GM21360 (cell line): ENCODE measurements around the gene C1QB.
"Not testable (repeated sequence)": the region's sequence is repeated elsewhere in the genome, so short reads cannot be mapped to it uniquely, and the experiment has no call there.

Experiments
- ATAC-seq: cut with Tn5 transposase; IDR thresholded peaks from one replicate; pipeline ENCODE4 v1.9.1; 2021; ENCODE audit warnings: mild to moderate bottlenecking, moderate library complexity; ENCODE audit not compliant: unreplicated experiment

C1QB gene

DNA sequence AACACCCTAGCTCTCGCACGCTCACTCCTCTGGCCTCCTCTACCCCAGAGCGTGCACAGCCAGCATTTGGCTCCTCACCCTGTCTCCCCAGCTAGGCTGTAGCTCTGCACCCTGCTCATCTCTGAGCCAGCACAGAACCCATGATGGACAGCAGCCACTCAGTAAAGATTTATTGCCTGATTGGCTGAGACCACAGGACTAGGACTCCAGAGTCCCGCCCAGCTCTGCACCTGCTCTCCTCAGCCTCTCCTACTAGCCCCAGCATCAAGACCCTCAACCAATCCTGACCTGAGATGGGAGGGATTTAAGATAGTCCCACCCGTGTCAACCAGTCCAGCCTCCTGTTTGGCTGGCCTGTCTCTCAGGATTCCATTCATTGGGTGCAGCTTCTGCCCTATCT lies 9.3 kb downstream of the C1QB start:
- ATAC-seq, result no peak

DNA sequence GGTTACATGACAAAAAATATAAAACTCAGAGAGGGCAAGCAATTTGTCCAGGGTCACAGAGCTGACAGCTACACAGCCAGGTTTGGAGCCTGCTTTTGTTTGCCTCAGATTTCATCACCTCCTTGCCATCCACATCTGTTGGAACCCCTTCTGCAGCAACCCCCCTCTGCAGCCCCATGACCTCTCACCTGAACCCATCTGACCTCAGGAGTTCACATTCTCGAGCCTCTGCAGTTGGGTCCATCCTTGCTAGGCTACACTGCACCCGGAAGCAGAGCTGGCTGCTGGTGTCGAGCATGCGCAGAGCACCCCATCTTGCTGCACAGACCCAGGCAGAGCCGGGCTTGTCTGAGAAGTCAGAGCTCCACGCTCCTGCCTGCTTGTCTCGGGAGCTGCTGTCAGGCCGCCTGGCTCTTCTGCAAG lies 10.0 kb downstream of the C1QB start:
- ATAC-seq, result no peak

DNA sequence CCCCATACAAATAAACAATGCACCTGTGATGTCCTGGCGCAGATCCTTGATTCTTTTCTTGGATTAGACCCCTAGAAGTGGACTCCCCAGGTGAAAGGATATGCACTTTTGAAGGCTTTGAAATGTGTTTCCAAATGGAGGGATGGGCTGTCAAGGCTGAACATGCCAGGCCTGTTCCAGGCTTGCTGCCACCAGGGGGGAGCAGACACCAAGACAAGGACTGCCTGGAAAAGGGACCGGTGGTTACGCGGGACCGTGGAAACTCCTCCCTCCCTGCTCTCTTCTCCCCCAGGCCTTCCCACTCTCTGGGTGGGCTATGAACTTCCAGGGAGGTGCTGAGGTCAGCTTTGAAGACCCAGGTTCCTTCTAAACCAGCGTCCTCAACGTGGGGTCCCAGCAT lies 12.7 kb downstream of the C1QB start:
- ATAC-seq, result no peak

DNA sequence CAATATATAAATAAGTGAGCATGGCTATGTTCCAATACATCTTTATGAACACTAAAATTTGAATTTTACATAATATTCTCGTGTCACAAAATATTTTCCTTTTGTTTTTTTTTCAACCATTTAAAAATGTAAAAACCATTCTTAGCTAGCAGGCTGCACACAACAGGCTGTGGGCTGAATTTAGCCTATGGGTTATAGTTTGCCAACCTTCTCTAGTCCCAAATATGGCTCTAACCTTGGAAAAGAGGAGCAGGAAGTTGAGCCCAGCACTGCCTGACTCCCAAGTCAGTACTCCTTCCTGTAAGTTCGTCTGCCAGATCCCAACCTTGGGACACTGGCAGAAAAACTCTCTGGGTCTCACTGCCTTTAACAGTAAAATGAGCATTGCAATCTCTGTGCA lies 13.4 kb downstream of the C1QB start:
- ATAC-seq, result no peak

DNA sequence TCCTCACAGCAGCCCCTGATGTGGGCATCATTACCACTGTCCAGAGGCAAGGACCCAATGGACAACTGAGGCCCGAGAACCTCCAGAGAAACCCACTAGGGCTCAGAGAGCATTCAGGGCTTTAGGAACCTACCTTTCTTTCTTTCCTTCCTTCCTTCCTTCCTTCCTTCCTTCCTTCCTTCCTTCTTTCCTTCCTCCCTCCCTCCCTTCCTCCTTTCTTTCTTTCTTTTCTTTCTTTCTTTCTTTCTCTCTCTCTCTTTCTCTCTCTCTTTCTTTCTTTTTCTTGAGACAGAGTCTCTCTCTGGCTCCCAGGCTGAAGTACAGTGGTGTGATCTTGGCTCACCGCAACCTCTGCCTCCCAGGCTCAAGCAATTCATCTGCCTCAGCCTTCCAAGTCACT lies 15.8 kb downstream of the C1QB start:
- ATAC-seq, result not testable (repeated sequence)

DNA sequence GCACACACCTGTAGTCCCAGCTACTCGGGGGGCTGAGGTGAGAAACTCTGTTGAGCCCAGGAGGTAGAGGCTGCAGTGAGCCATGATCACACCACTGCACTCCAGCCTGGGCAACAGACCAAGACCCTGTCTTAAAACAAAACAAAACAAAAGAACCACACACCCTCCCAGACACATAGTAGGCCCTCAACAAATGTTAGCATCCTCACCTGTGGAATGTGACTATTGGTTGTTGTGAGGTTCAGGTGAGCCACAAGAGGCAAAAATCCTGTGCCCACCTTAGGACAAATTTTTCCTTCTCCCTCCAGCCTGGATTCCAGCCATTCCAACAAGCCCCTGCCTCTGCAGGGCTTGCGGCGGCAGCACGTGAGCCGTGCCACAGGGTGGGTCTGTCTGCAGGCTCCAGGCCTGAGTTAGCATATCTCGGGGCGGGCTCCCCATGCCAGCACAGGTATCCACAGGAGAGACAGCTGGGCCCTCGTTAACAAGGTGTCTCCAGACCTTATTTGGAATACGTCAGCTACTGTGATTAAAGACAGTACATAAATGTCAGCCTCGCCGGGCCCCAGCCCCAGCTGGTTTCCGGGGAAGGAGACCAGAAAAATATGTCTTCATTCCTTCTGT lies 17.4 kb downstream of the C1QB start:
- ATAC-seq, result no peak

DNA sequence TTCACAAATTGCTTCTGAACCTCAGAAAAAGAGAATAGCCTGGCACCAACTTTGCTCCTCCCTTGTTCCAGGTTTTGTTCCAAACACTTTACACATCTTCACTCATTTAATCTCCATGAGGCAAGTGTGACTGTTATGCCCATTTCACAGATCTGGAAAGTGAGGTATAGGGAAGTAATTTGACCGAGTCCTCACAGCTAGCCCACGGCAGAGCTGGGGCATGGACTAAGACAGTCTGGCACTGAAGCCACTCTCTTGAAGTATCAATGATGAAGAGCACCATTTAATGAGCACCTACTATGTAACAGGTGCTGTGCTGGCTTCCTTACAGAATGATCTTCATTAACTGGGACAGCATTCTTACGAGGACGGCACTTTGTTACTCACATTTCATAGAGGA lies 19.0 kb downstream of the C1QB start:
- ATAC-seq, result no peak

DNA sequence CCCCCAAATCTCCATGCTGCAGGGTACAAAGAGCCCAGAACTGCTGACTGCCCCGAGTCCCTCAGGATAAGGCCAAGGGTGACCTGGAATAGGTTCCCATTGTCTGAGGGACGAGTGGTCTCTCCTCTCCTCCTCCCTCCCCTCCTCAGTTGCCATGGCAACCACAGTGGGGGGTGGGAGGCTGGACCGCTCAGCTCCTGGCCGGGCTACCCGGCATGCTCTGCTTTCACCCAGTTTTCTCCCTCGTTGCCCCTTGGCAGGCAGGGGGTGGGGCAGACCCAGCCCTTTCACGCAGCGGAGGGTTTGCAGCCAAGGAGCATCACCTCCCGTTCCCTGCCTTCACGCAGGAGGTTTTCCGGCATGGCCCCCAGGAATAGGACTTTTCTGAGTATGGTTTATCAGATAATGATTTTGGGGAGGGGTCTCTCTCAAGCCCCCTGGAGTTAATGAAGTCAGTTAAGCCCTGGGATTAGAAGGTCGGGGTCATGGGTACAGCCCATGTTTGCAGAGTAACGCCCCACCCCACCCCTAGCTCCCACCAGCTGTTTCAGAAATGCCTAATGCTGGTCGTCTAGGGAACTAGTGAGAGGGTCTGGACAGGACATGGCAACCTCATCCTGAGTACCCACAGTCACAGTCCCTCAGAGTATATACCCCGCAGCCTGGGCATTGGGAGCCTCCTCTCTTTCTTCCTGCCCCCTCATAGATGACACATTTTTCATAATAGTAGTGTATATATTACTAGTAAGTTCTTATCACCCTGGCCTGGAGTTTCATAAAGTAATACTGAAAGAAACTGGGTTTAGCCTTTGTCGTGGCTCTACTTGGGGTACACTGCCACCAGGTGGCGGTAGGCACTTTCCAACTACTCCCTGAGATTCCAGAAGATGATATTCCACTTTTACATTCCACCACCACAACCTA lies 20.7 kb downstream of the C1QB start:
- no peak for ATAC-seq

DNA sequence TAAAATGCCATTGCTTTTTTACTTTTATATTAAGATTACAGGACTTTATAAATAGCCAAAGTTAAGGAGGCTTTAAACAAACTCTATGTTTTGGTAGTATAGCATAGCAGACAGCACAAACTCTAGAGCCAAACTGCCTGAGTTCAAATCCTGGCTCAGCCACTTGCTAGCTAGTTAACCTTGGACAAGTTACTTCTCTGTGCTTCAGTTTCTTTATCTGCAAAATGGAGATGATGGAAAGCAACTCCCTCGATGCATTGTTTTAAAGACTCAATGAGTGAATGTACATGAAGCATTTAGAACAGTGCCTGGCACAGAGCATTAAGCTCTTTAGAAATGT lies 21.3 kb downstream of the C1QB start:
- ATAC-seq, result no peak

DNA sequence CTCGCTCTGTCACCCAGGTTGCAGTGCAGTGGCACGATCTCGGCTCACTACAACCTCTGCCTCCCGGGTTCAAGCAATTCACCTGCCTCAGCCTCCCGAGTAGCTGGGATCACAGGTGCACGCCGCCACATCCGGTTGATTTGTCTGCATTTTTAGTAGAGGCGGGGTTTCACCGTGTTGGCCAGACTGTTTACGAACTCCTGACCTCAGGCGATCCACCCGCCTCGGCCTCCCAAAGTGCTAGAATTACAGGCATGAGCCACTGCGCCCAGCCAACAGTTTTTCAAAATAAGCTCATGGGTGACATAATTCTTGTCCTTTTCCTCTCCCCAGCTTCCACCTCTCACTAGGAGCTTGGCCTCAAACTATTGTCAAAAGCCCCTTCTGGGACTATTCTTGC lies 23.1 kb downstream of the C1QB start:
- not testable (repeated sequence) for ATAC-seq

DNA sequence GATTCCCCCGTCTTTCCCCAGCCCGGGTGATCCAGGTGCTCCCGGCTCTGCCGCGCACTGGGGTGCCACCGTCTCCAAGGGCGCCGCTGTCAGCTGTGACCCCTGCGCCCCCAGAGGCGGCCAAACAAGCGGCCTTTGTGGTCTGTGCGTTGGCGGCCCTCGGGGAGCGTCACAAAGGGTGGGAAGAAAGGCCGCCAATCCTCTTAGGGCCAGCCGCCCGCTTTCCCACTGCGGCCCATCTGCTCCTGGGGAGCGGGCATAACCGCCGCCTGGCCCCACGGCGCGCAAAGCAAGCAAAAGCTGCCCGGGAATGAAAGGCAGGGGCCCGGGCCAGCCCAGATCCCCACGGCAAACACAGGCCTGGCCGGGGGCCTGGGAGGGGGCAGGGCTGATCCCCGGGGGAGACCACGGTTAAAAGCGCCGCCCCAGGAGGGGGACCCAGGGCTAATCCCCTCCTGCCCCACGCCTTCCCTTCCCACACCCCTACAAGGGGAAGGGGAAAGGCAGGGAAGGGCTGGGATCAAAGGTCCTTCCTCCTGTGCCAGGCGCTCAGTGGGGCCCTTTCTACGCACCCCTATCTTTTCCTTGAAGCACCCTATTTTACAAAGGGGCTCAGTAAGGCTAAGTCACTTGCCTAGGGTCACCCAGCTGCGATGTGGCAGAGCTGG lies 24.0 kb downstream of the C1QB start:
- no peak for ATAC-seq

DNA sequence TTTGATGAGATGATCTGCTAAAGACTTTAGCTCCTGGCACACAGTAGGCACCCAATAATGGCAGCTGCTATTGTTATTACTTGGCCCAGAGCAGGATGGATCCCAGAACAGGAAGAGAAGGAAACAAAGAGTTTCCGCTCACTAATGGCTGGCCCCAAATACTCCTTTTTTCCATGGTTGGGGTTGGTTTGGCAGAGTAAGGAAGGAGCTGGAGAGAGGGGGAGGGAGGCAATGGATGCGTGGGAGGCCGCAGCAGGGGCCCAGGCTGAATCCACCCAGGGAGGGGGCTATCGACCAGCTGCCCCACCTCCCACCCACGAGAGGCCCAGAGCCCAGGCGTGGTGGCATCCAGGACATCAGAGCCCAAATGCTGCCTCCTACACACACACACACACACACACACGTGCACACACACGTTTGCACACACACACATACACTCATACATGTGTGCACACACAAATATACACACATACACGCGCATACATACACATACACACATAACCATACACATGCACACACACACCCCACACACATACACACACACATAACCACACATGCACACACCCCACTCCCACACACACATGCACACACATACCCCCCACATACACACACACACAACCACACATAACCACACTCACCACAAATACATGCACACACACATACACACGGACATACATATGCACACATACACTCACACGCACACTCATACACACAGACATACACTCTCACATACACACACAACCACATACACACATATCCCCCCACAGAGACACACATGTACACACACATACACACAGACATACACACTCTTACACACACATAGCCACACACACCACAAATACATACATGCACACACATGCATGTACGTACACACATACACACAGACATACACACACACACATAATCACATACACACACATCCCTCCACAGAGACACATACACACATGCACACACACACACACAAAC lies 25.2 kb downstream of the C1QB start:
- no peak for ATAC-seq

DNA sequence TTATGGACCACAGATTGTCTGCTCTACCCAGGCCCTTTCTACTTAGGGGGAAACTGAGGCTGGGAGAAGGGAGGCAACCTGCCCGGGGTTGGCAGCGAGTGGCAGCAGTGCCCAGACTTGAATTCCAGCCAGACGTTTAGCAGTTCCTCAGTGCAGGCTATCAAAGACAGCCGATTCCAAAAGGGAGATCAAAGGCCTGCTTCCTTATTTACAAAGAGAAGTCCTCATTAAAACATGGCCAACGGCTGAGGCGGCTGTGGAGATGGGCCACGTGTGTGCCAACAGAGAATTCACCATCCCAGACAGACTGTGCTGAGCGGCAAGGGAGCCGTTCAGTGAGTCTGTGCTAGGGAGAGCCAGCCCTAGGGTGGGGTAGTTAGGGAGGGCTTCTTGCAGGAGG lies 27.7 kb downstream of the C1QB start:
- no peak for ATAC-seq

DNA sequence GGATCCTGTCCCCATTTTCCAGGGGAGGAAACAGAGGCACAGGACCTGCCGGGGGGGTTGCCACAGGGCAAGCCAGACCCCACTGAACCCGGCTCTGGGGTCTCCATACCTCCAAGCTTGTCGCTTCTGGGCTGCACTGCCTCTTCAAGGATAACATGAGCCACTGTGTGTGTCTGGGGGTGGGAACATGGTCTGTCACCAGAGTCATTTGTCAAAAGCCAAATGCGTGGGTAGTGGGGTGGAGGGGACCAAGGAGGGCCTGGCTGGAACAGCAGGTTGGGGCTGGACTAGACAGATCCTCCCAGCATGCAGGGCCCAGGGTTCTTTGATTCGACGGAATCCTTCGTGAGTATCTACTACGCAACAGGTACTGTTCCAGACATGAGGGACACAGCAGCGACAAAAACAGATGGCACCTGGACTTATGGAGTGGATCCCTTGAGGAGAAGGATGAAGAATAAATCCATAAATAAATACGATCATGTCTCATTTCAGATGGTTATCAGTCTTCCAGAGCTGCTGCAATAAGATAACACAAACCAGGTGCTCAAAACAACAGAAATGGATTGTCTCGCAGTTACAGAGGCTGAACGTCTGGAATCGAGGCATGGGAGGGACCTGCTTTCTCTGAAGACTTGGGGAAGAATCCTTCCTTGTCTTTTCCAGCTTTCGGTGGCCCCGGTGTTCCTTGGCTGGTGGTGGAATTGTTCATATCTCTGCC lies 28.7 kb downstream of the C1QB start:
- ATAC-seq, result no peak

DNA sequence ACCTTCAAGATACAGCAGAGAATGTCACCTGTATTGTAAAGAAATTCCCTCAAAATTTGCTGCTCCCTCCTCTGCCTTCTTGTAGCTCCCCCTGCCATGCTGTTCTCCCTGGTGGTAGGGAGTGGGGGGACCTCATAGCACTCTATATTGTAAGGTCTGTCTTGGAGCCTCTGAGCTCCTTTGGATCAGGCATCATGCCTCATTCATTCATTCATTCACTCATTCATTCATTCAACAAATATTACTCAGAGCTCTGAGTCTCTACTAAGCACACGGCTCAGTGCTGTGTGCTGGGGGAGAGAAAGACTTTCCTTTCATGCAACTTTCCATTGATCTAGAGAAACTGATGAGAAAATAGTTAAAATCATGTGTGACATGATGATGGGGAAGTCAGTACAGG lies 30.5 kb downstream of the C1QB start:
- no peak for ATAC-seq

DNA sequence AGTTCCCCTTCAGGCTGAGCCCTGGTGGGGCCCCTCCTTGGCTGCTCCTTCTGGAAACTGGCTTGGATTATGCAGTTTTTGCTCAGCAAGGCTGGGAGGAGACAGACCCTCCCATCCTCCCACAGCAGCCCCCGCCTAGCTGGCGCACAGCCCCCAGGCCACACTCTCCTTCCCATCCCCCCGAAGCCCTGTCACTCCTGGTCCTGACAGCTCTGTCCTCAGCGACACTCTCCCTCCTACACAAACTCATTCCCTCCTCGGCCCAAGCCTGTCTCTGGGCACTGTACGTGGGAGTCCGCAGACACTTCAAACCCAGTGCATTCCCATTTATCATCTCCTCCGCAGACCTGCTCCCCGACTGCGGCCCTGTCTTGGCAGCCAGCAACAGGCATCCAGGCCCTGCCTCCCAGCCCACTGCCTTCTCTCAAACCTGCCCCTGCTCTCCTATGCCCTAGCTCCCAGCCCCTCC lies 32.6 kb downstream of the C1QB start:
- ATAC-seq, result no peak

DNA sequence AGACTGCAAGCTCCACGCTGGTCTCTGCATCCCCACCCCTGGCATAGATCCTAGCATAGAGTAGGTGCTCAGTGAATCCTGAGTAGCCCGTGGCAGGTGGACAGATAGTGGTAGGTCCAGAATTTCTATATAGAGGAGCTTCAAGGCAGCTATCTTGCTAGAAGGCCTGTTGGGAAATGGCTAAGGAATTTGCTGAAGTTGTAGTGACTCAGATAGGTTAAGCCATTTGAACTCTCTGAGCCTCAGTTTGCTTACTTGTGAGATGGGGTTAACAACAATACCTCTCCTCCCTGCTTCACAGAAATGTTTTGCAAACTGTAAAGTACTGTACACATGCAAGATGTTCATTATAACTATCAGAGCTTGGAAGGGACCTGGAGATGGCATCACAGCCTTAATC lies 34.2 kb downstream of the C1QB start:
- no peak for ATAC-seq

DNA sequence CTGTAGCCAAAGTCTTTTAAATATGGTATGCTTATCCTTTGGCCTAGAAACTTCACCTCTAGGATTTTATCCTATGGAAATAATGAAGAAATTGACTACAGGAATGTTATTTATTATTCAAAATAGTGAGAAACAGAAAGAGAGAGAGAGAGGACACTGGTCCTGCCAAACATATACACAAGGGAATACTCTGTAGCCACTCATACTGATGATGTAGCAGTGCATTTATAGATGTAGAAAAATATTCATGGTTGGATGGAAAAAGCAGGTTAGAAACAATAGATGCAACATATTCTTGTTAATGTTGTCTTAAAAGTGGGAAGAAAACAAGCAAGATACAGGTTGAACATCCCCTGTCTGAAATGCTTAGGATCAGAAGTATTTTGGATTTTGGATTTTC lies 35.4 kb downstream of the C1QB start:
- ATAC-seq, result no peak

DNA sequence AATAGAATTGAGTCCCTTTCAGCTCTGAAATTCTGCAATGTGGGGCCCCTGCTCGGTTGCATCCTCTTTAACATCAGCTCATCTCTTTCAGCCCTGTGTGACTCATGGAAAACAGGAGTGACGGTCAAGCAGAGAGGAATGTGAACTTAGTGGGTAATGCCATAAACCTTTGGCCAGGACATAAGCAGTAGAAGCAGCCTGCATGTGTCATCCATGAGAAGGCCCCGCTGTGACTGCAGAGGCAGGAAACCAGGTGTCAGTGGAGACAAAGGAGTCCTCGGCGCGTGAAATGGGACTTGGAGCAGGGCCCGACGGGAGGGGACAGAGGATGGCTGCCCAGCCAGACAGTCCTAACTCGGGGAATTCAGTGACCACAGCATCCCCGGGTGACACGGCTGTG lies 36.5 kb downstream of the C1QB start:
- no peak for ATAC-seq
